Hepatocyte (in vitro differentiated cells): Measurements from ENCODE around the gene PKP3.

Experiments
- CTCF ChIP-seq: fragments of 200-600 bp; sonication (generic); IDR thresholded peaks from 2 replicates; pipeline ENCODE4 v1.5.1; 2016; ENCODE audit warnings: antibody characterized with exemption, mild to moderate bottlenecking; ENCODE audit not compliant: poor library complexity
- EZH2 ChIP-seq: fragments of 200-600 bp; sonication (generic); IDR thresholded peaks from 2 replicates; pipeline ENCODE4 v1.6.1; 2016; ENCODE audit warnings: antibody characterized with exemption, mild to moderate bottlenecking, borderline replicate concordance

GRCh38 chr11:441043-441417 is 47.0 kb downstream of the PKP3 start:
- TF ChIP-seq CTCF (no peak), EZH2 (no peak)
